Pancreas (tissue), 10 donors: Measurements from ENCODE around the gene CHST1. TPM values are rescaled to one million over a fixed set of nuclear protein-coding genes. Genes with fewer than 3 reads are reported as not detected.

Source experiments
- ATAC-seq, 4 donors: fragments of 200-7000 bp; cut with Tn5 transposase; one replicate each; pipeline versions ENCODE4 v1.8.0 to v1.9.1; 2020; ENCODE audit warnings: mild to moderate bottlenecking in 4 of 4, moderate library complexity in 4 of 4
- DNase-seq, 6 donors: peaks; one replicate each; pipeline ENCODE4 v3.0.0-alpha.2; 2020
- FAIRE-seq: peaks from 2 replicates; lab custom pipeline; 2012; peaks lifted over from hg19 to GRCh38; lab: Jason Lieb, UNC
- H3K27ac ChIP-seq, 4 donors: fragments of 200-600 bp; sonication (generic); 1 replicate in 3 of 4; 2 replicates in 1 of 4; pipeline versions ENCODE4 v1.5.0 to v1.8.0; 2020
- H3K27me3 ChIP-seq, 4 donors: fragments of 200-600 bp; one replicate each; pipeline ENCODE4 v1.8.0; 2021
- H3K36me3 ChIP-seq, 3 donors: fragments of 200-600 bp; sonication (generic) in 1 of 3; one replicate each; pipeline versions ENCODE4 v1.5.0 to v1.8.0; 2020 to 2021
- H3K4me1 ChIP-seq, 3 donors: fragments of 200-600 bp; one replicate each; pipeline ENCODE4 v1.8.0; 2021
- H3K4me3 ChIP-seq, 4 donors: fragments of 200-600 bp; sonication (generic) in 2 of 4; one replicate each; pipeline versions ENCODE4 v1.5.0 to v1.8.0; 2020 to 2021
- H3K9me3 ChIP-seq, 4 donors: fragments of 200-600 bp; one replicate each; pipeline ENCODE4 v1.8.0; 2021
- CTCF ChIP-seq, 4 donors: fragments of 200-600 bp; sonication (generic) in 3 of 4; IDR thresholded peaks; one replicate each; pipeline versions ENCODE4 v1.5.0 to v1.8.0; 2021; ENCODE audit warnings: antibody characterized with exemption in 4 of 4
- WGBS, 2 donors: extraction: QIAGEN DNeasy Blood & Tissue Kit; methylation state at CpG; one replicate each; pipeline ENCODE4 v1.1.7; 2013; 5-methylcytosine and 5-hydroxymethylcytosine counted together
- intact Hi-C, 3 donors: fragments of 100-400 bp; cut with DNase I; formaldehyde crosslinking; loops; one replicate each; pipeline versions ENCODE4 v1.11.1 to v1.14.2; 2022
- polyA plus RNA-seq, 2 donors: library from polyadenylated mRNA; stranded (reverse); fragments of 200-250 nt; gene quantifications; one replicate each; pipeline ENCODE4 v1.2.3, GENCODE V29; 2013
- total RNA-seq, 6 donors: library from RNA; stranded (reverse); fragmentation: NEBNext Ultra II Directional in 4 of 6; extraction: Animal tissue kit (Norgen Biotek cat#: 25700) in 4 of 6; gene quantifications; one replicate each; pipeline versions ENCODE4 v1.2.1 to v1.2.4, GENCODE V29; 2021 to 2023
- donor health status: healthy with polysubstance abuse.
- donor health status: DM: no; HTN: no; CAD: no; lungs with moderate emphysema.
- donor health status: DM: no; HTN: no; CAD: no.
- donor health status: control.
- donor health status: control.
- donor health status: Bipolar disorder and iron deficiency.
- donor health status: DM: yes; HTN: yes; CAD: no.
- donor health status: DM: no; HTN: no; CAD: no.
- donor health status: DM: no; HTN: no; CAD: no.
- donor health status: DM: yes; HTN: yes; CAD: no.

CHST1 gene
- total RNA-seq (1 to 10 TPM in 2 of 6 donors, under 1 TPM in 4; 0.23 to 4.8 (median 0.50) TPM), polyA plus RNA-seq (1 to 10 TPM in 1 of 2 donors, under 1 TPM in 1; 0.76 to 1.4 TPM)

- DNase-seq (peak in 5 of 6 donors; percentile 51 to 80 (median 62)), FAIRE-seq (no peak), ATAC-seq (peak; percentile 76 to 90 (median 80))
- Histone ChIP-seq H3K4me1 (peaks cover 0 to 7% (median 6%) of the 10 kb centered on the region in 3 donors), H3K27me3 (peaks cover 0 to 5% (median 0%) of the 10 kb centered on the region in 4 donors), H3K4me3 (peak within 1 kb of the TSS; percentile 37 to 72 (median 51)), H3K9me3 (no peaks in the 10 kb centered on the region), H3K27ac (no peak within 1 kb of the TSS), H3K36me3 (no peaks in the 10 kb centered on the region)
- TF ChIP-seq CTCF (IDR thresholded peaks at IDR 0.05): no peak
- 0 to 1% methylated on average over 21 to 96 of the region's 96 CpGs for WGBS, 2 donors
- intact Hi-C loops: no loop called here
Observed at GRCh38 chr11:45665206-45665932, at the start of gene CHST1. Gene CHST1 (minus strand): TSS chr11:45665622. CDS start chr11:45650923, 14,699 bp downstream.

- intact Hi-C loops: no loop called here
- ATAC-seq (no peak), FAIRE-seq (no peak), DNase-seq (no peak)
- WGBS, 2 donors: 73 to 89% methylated on average over 2 of the region's 2 CpGs
- H3K36me3 ChIP-seq: no peaks in the 10 kb centered on the region
- H3K27ac ChIP-seq: no peak overlapping the region
- H3K9me3 ChIP-seq: no peaks in the 10 kb centered on the region
- TF ChIP-seq CTCF (IDR thresholded peaks at IDR 0.05): no peak
- peaks cover 0 to 6% (median 0%) of the 10 kb centered on the region in 4 donors for H3K27me3 ChIP-seq
- no peaks in the 10 kb centered on the region for H3K4me1 ChIP-seq
- H3K4me3 ChIP-seq: no peak overlapping the region
Observed at GRCh38 chr11:45713573-45713972, 48.2 kb upstream of the CHST1 start.

GRCh38 chr11:45710561-45710960 lies 45.1 kb upstream of the CHST1 start:
- Histone ChIP-seq H3K27ac (no peak overlapping the region), H3K27me3 (peaks cover 0 to 6% (median 0%) of the 10 kb centered on the region in 4 donors), H3K9me3 (no peaks in the 10 kb centered on the region), H3K4me3 (no peak overlapping the region), H3K4me1 (no peaks in the 10 kb centered on the region), H3K36me3 (no peaks in the 10 kb centered on the region)
- WGBS, 2 donors: 63 to 73% methylated on average over 1 of the region's 1 CpG
- no peak for ATAC-seq
- no peak for DNase-seq
- FAIRE-seq: no peak
- intact Hi-C loops: no loop called here
- no peak for TF ChIP-seq CTCF (IDR thresholded peaks at IDR 0.05)

- DNase-seq (no peak), ATAC-seq (no peak), FAIRE-seq (no peak)
- Histone ChIP-seq H3K36me3 (no peaks in the 10 kb centered on the region), H3K27me3 (peaks cover 0 to 6% (median 0%) of the 10 kb centered on the region in 4 donors), H3K4me3 (no peak overlapping the region), H3K27ac (no peak overlapping the region), H3K4me1 (no peaks in the 10 kb centered on the region), H3K9me3 (no peaks in the 10 kb centered on the region)
- intact Hi-C loops: no loop called here
- TF ChIP-seq CTCF (IDR thresholded peaks at IDR 0.05): no peak
- 52 to 57% methylated on average over 6 of the region's 6 CpGs for WGBS, 2 donors
Observed at GRCh38 chr11:45708887-45709663, 43.7 kb upstream of the CHST1 start.
